Measurements from ENCODE around the gene ELOVL3. TPM values are rescaled to one million over a fixed set of nuclear protein-coding genes. Genes with fewer than 3 reads are reported as not detected.

ELOVL3 gene
- total RNA-seq, 1 experiment from 2014 or later = 0.17 TPM

GRCh38 chr10:102195296-102195870 lies 30.7 kb upstream of the ELOVL3 start:
- Mint-ChIP-seq H3K36me3 (peaks cover 11% of the 10 kb centered on the region), H3K27ac (no peak overlapping the region), H3K9me3 (peaks cover 53% of the 10 kb centered on the region), H3K4me1 (no peaks in the 10 kb centered on the region), H3K27me3 (ENCODE audit: low read depth) (peaks cover 46% of the 10 kb centered on the region), H3K4me3 (no peak overlapping the region)
- ChIA-PET POLR2A (no interaction called here), CTCF (no interaction called here)
- TF ChIP-seq NFYB (CRISPR knock-in tag; conservative IDR thresholded peaks at IDR 0.05; ENCODE audit: low read depth) (no peak), NR3C1 (CRISPR knock-in tag; conservative IDR thresholded peaks at IDR 0.05; ENCODE audit: low read depth) (no peak), SMAD3 (CRISPR knock-in tag; IDR thresholded peaks at IDR 0.05; ENCODE audit: borderline replicate concordance) (no peak), ZNF416 (CRISPR knock-in tag; IDR thresholded peaks at IDR 0.05) (no peak), RORB (CRISPR knock-in tag; IDR thresholded peaks at IDR 0.05) (no peak), ZNF396 (CRISPR knock-in tag; IDR thresholded peaks at IDR 0.05; ENCODE audit: borderline replicate concordance) (no peak), PREB (CRISPR knock-in tag; IDR thresholded peaks at IDR 0.05; ENCODE audit: borderline replicate concordance) (no peak), MYBL2 (CRISPR knock-in tag; IDR thresholded peaks at IDR 0.05) (no peak)
- TF ChIP-seq, protein P1, sequence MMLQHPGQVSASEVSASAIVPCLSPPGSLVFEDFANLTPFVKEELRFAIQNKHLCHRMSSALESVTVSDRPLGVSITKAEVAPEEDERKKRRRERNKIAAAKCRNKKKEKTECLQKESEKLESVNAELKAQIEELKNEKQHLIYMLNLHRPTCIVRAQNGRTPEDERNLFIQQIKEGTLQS (CRISPR knock-in tag; conservative IDR thresholded peaks at IDR 0.05) = no peak
- DNase-seq (ENCODE audit: low spot score) = no peak
- no peak for ATAC-seq

GRCh38 chr10:102196893-102197292 lies 29.2 kb upstream of the ELOVL3 start:
- no peak overlapping the region for H3K27ac Mint-ChIP-seq
- H3K4me3 Mint-ChIP-seq = no peak overlapping the region
- ChIA-PET CTCF (no interaction called here), POLR2A (no interaction called here)
- ATAC-seq (no peak), DNase-seq (ENCODE audit: low spot score) (no peak)
- TF ChIP-seq, protein P2, sequence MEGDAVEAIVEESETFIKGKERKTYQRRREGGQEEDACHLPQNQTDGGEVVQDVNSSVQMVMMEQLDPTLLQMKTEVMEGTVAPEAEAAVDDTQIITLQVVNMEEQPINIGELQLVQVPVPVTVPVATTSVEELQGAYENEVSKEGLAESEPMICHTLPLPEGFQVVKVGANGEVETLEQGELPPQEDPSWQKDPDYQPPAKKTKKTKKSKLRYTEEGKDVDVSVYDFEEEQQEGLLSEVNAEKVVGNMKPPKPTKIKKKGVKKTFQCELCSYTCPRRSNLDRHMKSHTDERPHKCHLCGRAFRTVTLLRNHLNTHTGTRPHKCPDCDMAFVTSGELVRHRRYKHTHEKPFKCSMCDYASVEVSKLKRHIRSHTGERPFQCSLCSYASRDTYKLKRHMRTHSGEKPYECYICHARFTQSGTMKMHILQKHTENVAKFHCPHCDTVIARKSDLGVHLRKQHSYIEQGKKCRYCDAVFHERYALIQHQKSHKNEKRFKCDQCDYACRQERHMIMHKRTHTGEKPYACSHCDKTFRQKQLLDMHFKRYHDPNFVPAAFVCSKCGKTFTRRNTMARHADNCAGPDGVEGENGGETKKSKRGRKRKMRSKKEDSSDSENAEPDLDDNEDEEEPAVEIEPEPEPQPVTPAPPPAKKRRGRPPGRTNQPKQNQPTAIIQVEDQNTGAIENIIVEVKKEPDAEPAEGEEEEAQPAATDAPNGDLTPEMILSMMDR (IDR thresholded peaks at IDR 0.05) = no peak
- TF ChIP-seq GABPB1 (CRISPR knock-in tag; IDR thresholded peaks at IDR 0.05) = no peak
- no peak for TF ChIP-seq NFE2L1 (CRISPR knock-in tag; IDR thresholded peaks at IDR 0.05)
- TF ChIP-seq FOXP1 (CRISPR knock-in tag; IDR thresholded peaks at IDR 0.05; ENCODE audit: borderline replicate concordance) = no peak
- TF ChIP-seq ELF4 (CRISPR knock-in tag; IDR thresholded peaks at IDR 0.05; ENCODE audit: low read depth) = no peak
- H3K9me3 Mint-ChIP-seq = peaks cover 57% of the 10 kb centered on the region
- H3K4me1 Mint-ChIP-seq = no peaks in the 10 kb centered on the region
- H3K36me3 Mint-ChIP-seq = peaks cover 9% of the 10 kb centered on the region
- peaks cover 44% of the 10 kb centered on the region for H3K27me3 Mint-ChIP-seq (ENCODE audit: low read depth)

- Mint-ChIP-seq H3K36me3 (peaks cover 16% of the 10 kb centered on the region), H3K9me3 (peaks cover 57% of the 10 kb centered on the region)
- no peak for ATAC-seq
- TF ChIP-seq, protein P3, sequence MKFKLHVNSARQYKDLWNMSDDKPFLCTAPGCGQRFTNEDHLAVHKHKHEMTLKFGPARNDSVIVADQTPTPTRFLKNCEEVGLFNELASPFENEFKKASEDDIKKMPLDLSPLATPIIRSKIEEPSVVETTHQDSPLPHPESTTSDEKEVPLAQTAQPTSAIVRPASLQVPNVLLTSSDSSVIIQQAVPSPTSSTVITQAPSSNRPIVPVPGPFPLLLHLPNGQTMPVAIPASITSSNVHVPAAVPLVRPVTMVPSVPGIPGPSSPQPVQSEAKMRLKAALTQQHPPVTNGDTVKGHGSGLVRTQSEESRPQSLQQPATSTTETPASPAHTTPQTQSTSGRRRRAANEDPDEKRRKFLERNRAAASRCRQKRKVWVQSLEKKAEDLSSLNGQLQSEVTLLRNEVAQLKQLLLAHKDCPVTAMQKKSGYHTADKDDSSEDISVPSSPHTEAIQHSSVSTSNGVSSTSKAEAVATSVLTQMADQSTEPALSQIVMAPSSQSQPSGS (CRISPR knock-in tag; IDR thresholded peaks at IDR 0.05; ENCODE audit: borderline replicate concordance, low read depth) = no peak
- TF ChIP-seq TEAD4 (CRISPR knock-in tag; IDR thresholded peaks at IDR 0.05) = no peak
- TF ChIP-seq ARID4B (CRISPR knock-in tag; IDR thresholded peaks at IDR 0.05; ENCODE audit: borderline replicate concordance) = no peak
- no peak for TF ChIP-seq TP53 (CRISPR knock-in tag; IDR thresholded peaks at IDR 0.05)
- TF ChIP-seq HMGA2 (CRISPR knock-in tag; IDR thresholded peaks at IDR 0.05) = no peak
- no peak for TF ChIP-seq NFE2L1 (CRISPR knock-in tag; IDR thresholded peaks at IDR 0.05)
- TF ChIP-seq, protein P4, sequence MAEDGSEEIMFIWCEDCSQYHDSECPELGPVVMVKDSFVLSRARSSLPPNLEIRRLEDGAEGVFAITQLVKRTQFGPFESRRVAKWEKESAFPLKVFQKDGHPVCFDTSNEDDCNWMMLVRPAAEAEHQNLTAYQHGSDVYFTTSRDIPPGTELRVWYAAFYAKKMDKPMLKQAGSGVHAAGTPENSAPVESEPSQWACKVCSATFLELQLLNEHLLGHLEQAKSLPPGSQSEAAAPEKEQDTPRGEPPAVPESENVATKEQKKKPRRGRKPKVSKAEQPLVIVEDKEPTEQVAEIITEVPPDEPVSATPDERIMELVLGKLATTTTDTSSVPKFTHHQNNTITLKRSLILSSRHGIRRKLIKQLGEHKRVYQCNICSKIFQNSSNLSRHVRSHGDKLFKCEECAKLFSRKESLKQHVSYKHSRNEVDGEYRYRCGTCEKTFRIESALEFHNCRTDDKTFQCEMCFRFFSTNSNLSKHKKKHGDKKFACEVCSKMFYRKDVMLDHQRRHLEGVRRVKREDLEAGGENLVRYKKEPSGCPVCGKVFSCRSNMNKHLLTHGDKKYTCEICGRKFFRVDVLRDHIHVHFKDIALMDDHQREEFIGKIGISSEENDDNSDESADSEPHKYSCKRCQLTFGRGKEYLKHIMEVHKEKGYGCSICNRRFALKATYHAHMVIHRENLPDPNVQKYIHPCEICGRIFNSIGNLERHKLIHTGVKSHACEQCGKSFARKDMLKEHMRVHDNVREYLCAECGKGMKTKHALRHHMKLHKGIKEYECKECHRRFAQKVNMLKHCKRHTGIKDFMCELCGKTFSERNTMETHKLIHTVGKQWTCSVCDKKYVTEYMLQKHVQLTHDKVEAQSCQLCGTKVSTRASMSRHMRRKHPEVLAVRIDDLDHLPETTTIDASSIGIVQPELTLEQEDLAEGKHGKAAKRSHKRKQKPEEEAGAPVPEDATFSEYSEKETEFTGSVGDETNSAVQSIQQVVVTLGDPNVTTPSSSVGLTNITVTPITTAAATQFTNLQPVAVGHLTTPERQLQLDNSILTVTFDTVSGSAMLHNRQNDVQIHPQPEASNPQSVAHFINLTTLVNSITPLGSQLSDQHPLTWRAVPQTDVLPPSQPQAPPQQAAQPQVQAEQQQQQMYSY (CRISPR knock-in tag; IDR thresholded peaks at IDR 0.05) = no peak
- TF ChIP-seq NR1H2 (CRISPR knock-in tag; IDR thresholded peaks at IDR 0.05) = no peak
Observed at GRCh38 chr10:102198027-102198426, 28.1 kb upstream of the ELOVL3 start.

More at GRCh38 chr10:102198027-102198426, 28.1 kb upstream of the ELOVL3 start:
- ChIA-PET CTCF (no interaction called here), POLR2A (no interaction called here)
- Mint-ChIP-seq H3K4me3 (no peak overlapping the region), H3K27ac (no peak overlapping the region), H3K27me3 (ENCODE audit: low read depth) (peaks cover 50% of the 10 kb centered on the region), H3K4me1 (no peaks in the 10 kb centered on the region)
- DNase-seq (ENCODE audit: low spot score) = no peak
